ENCODE results near the gene OOSP1. TPM values are rescaled to one million over a fixed set of nuclear protein-coding genes. Genes with fewer than 3 reads are reported as not detected.
"Not testable (repeated sequence)": the region's sequence is repeated elsewhere in the genome, so short reads cannot be mapped to it uniquely, and the experiment has no call there.

Gene OOSP1
- total RNA-seq, 1 donor from 2014 or later = not detected

DNA sequence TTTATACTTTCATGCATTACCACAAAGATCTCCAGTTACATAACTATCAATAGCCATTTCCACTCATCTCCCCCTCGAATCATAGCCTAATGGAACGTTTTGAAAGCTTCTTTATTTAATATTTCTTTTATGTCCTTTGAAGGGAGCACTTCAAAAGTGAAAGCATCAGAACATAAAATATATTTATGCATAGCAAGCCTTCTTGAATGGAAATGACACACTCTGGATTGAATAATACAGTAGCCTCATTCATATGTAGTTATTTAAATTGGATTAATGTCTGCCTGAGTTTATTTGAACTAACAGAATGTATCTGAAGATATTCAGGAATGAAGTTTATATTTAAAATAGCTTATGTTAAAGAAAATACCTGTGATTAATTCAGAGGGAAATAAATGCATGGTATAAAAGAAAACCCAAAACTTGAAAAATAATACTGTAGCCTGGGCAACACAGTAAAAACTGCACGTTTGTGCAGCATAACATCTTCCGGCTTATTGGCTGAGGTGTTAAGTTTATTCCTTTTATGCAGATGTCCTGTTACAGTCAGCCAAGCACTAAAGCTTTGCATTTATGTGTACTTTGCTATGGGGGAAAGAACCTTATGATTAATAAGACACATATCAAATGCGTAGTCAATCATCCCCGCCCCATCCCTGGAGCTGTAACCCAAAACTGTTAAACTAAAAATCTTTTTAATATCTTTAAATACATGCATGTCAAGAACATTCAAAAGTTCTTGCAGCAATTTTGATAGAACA is 37.7 kb upstream of the OOSP1 start:
- H3K27ac Mint-ChIP-seq = no peak overlapping the region

DNA sequence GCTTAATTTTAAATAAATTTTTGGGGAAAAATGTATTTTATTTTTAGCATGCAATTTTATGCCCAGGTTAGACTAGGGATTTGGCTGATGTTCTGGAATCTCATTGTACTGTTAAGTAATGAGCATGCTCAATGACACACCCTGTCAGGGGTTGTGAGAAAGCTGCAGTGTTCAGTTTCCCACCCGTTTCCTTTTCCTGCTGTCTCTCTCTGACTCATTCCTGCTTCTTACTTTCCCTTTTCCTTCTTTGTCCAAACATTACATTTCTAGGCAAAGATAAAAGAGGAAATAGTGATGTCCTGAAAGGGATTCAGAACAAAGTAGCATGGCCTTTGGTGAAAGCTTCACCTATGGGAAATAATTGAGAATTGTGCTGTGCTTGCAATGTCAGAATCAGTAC is 36.9 kb upstream of the OOSP1 start:
- H3K4me1 Mint-ChIP-seq = no peaks in the 10 kb centered on the region
- no peaks in the 10 kb centered on the region for H3K27me3 Mint-ChIP-seq (ENCODE audit: low read depth)
- TF ChIP-seq, protein P1, sequence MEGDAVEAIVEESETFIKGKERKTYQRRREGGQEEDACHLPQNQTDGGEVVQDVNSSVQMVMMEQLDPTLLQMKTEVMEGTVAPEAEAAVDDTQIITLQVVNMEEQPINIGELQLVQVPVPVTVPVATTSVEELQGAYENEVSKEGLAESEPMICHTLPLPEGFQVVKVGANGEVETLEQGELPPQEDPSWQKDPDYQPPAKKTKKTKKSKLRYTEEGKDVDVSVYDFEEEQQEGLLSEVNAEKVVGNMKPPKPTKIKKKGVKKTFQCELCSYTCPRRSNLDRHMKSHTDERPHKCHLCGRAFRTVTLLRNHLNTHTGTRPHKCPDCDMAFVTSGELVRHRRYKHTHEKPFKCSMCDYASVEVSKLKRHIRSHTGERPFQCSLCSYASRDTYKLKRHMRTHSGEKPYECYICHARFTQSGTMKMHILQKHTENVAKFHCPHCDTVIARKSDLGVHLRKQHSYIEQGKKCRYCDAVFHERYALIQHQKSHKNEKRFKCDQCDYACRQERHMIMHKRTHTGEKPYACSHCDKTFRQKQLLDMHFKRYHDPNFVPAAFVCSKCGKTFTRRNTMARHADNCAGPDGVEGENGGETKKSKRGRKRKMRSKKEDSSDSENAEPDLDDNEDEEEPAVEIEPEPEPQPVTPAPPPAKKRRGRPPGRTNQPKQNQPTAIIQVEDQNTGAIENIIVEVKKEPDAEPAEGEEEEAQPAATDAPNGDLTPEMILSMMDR (IDR thresholded peaks at IDR 0.05; ENCODE audit: unreplicated experiment) = no peak
- no peaks in the 10 kb centered on the region for H3K36me3 Mint-ChIP-seq
- H3K27ac Mint-ChIP-seq = no peak overlapping the region
- H3K9me3 Mint-ChIP-seq = peaks cover 5% of the 10 kb centered on the region
- no peak overlapping the region for H3K4me3 Mint-ChIP-seq
- no peak for DNase-seq (ENCODE audit: low spot score in 2 of 2, unreplicated experiment in 2 of 2)

More for the DNA sequence above, 37.7 kb upstream of the OOSP1 start:
- H3K4me3 Mint-ChIP-seq = no peak overlapping the region
- no peaks in the 10 kb centered on the region for H3K4me1 Mint-ChIP-seq
- no peaks in the 10 kb centered on the region for H3K27me3 Mint-ChIP-seq (ENCODE audit: low read depth)
- TF ChIP-seq, protein P1 (IDR thresholded peaks at IDR 0.05; ENCODE audit: unreplicated experiment) = no peak
- no peaks in the 10 kb centered on the region for H3K36me3 Mint-ChIP-seq
- no peaks in the 10 kb centered on the region for H3K9me3 Mint-ChIP-seq
- DNase-seq (ENCODE audit: low spot score in 2 of 2, unreplicated experiment in 2 of 2) = no peak

DNA sequence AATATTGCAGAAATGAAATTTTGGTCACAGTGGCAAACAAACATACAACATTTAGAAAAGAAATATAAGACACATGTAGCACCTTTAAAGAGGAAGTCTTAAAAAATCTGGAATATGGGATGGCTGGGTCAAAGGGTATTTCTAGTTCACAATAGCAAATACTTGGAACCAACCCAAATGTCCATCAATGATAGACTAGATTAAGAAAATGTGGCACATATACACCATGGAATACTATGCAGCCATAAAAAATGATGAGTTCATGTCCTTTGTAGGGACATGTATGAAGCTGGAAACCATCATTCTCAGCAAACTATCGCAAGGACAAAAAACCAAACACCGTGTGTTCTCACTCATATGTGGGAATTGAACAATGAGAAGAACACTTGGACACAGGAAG is 34.7 kb upstream of the OOSP1 start:
- not testable (repeated sequence) for H3K27ac Mint-ChIP-seq; H3K36me3 Mint-ChIP-seq; H3K9me3 Mint-ChIP-seq; DNase-seq (ENCODE audit: low spot score in 2 of 2, unreplicated experiment in 2 of 2); H3K4me3 Mint-ChIP-seq; H3K27me3 Mint-ChIP-seq (ENCODE audit: low read depth); H3K4me1 Mint-ChIP-seq

DNA sequence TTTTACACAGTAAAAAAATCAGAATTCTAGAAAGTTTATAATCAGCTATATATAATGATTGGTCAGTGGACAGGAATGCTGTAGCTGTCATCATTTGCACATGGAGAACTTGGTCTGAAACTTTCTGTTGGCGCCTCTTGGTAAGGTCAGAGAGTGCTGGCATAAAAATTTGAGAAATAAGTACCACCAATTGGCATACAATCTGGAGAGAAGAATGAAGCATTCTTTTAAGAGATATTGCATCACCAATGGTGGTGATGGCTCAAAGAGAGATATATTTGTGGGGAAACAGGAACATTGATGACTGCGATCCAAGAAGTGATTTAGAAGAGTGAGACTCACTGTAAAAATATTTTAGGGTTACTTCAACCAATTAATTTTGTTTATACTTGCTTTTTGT is 19.8 kb upstream of the OOSP1 start:
- H3K27me3 Mint-ChIP-seq (ENCODE audit: low read depth) = no peaks in the 10 kb centered on the region
- TF ChIP-seq, protein P1 (IDR thresholded peaks at IDR 0.05; ENCODE audit: unreplicated experiment) = no peak
- DNase-seq (ENCODE audit: low spot score in 2 of 2, unreplicated experiment in 2 of 2) = no peak
- H3K4me1 Mint-ChIP-seq = no peaks in the 10 kb centered on the region
- H3K4me3 Mint-ChIP-seq = no peak overlapping the region
- no peak overlapping the region for H3K27ac Mint-ChIP-seq
- peaks cover 34% of the 10 kb centered on the region for H3K9me3 Mint-ChIP-seq
- H3K36me3 Mint-ChIP-seq = no peaks in the 10 kb centered on the region

DNA sequence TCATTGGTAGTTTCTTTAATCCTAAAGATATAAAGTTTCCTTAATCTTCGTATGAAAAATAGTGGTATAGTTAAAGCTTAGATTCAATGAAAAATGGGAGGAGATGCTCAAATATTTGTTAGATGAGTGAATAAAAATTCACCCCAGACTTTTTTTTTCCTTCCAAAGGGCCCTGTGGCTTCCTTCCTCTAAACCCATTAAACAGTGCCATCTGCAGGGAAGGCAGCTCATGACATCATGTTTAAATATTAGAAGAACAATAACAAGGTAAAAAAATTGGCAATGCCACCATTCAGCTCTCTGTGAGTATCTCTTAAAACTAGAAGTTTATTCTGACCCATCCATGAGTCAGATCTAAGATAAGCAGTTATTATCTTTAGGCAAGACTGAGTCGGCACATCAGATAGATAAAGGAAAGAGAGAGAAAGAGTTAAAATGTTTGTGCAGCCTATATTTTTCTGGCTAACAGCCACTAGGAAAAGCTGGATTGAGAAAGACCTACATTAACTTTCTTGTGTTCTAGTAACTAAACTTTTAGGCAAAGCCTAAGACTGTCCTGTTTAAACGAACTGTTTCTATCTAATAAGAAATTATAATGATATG is 19.1 kb upstream of the OOSP1 start:
- H3K27ac Mint-ChIP-seq = no peak overlapping the region
- H3K4me3 Mint-ChIP-seq = no peak overlapping the region
- DNase-seq (ENCODE audit: low spot score in 2 of 2, unreplicated experiment in 2 of 2) = no peak
- no peaks in the 10 kb centered on the region for H3K36me3 Mint-ChIP-seq
- H3K27me3 Mint-ChIP-seq (ENCODE audit: low read depth) = no peaks in the 10 kb centered on the region
- TF ChIP-seq, protein P1 (IDR thresholded peaks at IDR 0.05; ENCODE audit: unreplicated experiment) = no peak
- H3K9me3 Mint-ChIP-seq = peaks cover 38% of the 10 kb centered on the region
- no peaks in the 10 kb centered on the region for H3K4me1 Mint-ChIP-seq

DNA sequence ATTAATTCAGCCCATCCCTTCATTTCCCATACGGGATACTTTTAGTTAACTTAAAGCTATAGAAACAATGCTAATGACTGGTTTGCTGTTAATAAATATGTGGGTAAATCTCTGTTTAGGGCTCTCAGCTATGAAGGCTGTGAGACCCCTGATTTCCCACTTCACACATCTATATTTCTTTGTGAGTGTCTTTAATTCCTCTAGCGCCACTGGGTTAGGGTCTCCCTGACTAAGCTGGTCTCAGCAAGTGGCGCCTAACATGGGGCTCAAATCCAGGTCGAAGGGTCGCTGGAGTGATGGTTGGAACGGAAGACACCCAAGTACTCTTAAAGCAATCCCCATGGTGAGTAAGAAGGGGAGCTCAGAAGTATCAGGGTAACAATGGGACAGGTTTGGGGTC is 14.4 kb upstream of the OOSP1 start:
- Mint-ChIP-seq H3K9me3 (peaks cover 65% of the 10 kb centered on the region), H3K4me1 (no peaks in the 10 kb centered on the region), H3K4me3 (no peak overlapping the region), H3K27ac (no peak overlapping the region), H3K36me3 (no peaks in the 10 kb centered on the region), H3K27me3 (ENCODE audit: low read depth) (no peaks in the 10 kb centered on the region)
- TF ChIP-seq, protein P1 (IDR thresholded peaks at IDR 0.05; ENCODE audit: unreplicated experiment) = no peak
- no peak for DNase-seq (ENCODE audit: low spot score in 2 of 2, unreplicated experiment in 2 of 2)

Data from mesothelial cell of epicardium (in vitro differentiated cells).